GM12878 (cell line): ENCODE results near the gene PXT1. TPM values are rescaled to one million over a fixed set of nuclear protein-coding genes. Genes with fewer than 3 reads are reported as not detected.

ENCODE experiments used
- ATAC-seq: fragments of 200-7000 bp; cut with Tn5 transposase; 3 replicates; pipeline ENCODE4 v1.9.1; 2020; ENCODE audit warnings: mild to moderate bottlenecking, moderate library complexity
- BruUV-seq: library from RNA; stranded (reverse); fragments of 400-500 nt; replicated peaks from 2 replicates; lab custom pipeline; 2021; lab: Mats Ljungman, UMichigan
- CTCF ChIA-PET: fragments of 300-600 bp; sonication (Branson Sonifier 250); formaldehyde crosslinking; extraction: SDS; loops from one replicate; lab custom pipeline; 2021; ENCODE audit warnings: inconsistent platforms; lab: Yijun Ruan, JAX
- POLR2A ChIA-PET: fragments of 350-600 bp; formaldehyde crosslinking; extraction: SDS; loops from one replicate; lab custom pipeline; 2021; ENCODE audit warnings: inconsistent platforms; lab: Charles Lee
- RAD21 ChIA-PET: fragments of 300-600 bp; sonication (Branson Sonifier 250); formaldehyde crosslinking; loops from one replicate; lab custom pipeline; 2023; ENCODE audit warnings: antibody characterized with exemption; ENCODE audit not compliant: unreplicated experiment; lab: Charles Lee
- SMC1A ChIA-PET: fragments of 300-600 bp; sonication (Branson Sonifier 250); formaldehyde crosslinking; loops from one replicate; lab custom pipeline; 2023; ENCODE audit not compliant: unreplicated experiment, uncharacterized antibody; lab: Charles Lee
- DNase-seq: peaks from one replicate; pipeline ENCODE4 v3.0.0-alpha.2; 2011; ENCODE audit warnings: low read depth, low spot score
- FAIRE-seq: peaks from 3 replicates; lab custom pipeline; 2011; peaks lifted over from hg19 to GRCh38; lab: Jason Lieb, UNC
- H2AFZ ChIP-seq: 2 replicates; pipeline ENCODE4 v1.6.0; 2011; ENCODE audit warnings: low read depth, low read length, control low read depth; ENCODE audit not compliant: control insufficient read depth
- H3K27ac ChIP-seq: 2 replicates; pipeline ENCODE4 v1.5.1; 2011; ENCODE audit warnings: control low read depth; ENCODE audit not compliant: control insufficient read depth, insufficient read depth
- H3K27me3 ChIP-seq, 2 experiments: replicated peaks in 1 of 2; 2 replicates each; pipeline versions ENCODE4 v1.6.0 to v1.6.1; 2011; ENCODE audit warnings: low read length in 1 of 2; ENCODE audit not compliant: control insufficient read depth in 2 of 2, insufficient read depth in 2 of 2
- H3K36me3 ChIP-seq, 2 experiments: 2 replicates each; pipeline ENCODE4 v1.5.1; 2011; ENCODE audit warnings: low read length in 1 of 2; ENCODE audit not compliant: control insufficient read depth in 2 of 2, insufficient read depth in 2 of 2
- H3K4me1 ChIP-seq: 2 replicates; pipeline ENCODE4 v1.6.1; 2011; ENCODE audit warnings: mild to moderate bottlenecking, low read length, moderate library complexity, mixed read lengths; ENCODE audit not compliant: control insufficient read depth, insufficient read depth
- H3K4me2 ChIP-seq: 2 replicates; pipeline ENCODE4 v1.6.0; 2011; ENCODE audit warnings: control low read depth; ENCODE audit not compliant: control insufficient read depth, insufficient read depth
- H3K4me3 ChIP-seq: fragments of 200-600 bp; sonication (generic); 2 replicates; pipeline ENCODE4 v1.5.1; 2016
- H3K79me2 ChIP-seq: 2 replicates; pipeline ENCODE4 v1.6.0; 2011; ENCODE audit warnings: low read length; ENCODE audit not compliant: control insufficient read depth, insufficient read depth
- H3K9ac ChIP-seq: 2 replicates; pipeline ENCODE4 v1.8.0; 2011; ENCODE audit warnings: low read length, control low read depth, mixed read lengths; ENCODE audit not compliant: control insufficient read depth, insufficient read depth
- H3K9me3 ChIP-seq: replicated peaks from 3 replicates; pipeline ENCODE4 v1.5.1; 2011; ENCODE audit warnings: mild to moderate bottlenecking, low read length; ENCODE audit not compliant: control insufficient read depth, insufficient read depth
- H4K20me1 ChIP-seq: 2 replicates; pipeline ENCODE4 v1.6.0; 2011; ENCODE audit not compliant: control insufficient read depth, insufficient read depth
- FOS ChIP-seq: IDR thresholded peaks from 3 replicates; pipeline ENCODE4 v1.6.1; 2011; ENCODE audit warnings: borderline replicate concordance; ENCODE audit not compliant: insufficient read length; ENCODE audit errors: extremely low read depth
- IRF4 ChIP-seq: IDR thresholded peaks from 2 replicates; pipeline ENCODE4 v1.6.1; 2011; ENCODE audit warnings: low read depth, low read length
- MEF2B ChIP-seq: fragments of 450-650 bp; IDR thresholded peaks from 2 replicates; pipeline ENCODE4 v1.6.1; 2018; ENCODE audit warnings: mild to moderate bottlenecking, moderate library complexity; ENCODE audit not compliant: partially characterized antibody, poor library complexity, severe bottlenecking
- NRF1 ChIP-seq: conservative IDR thresholded peaks from 2 replicates; pipeline ENCODE4 v1.6.1; 2011; ENCODE audit warnings: mild to moderate bottlenecking, low read depth, low read length, improper control_type of control experiment
- POLR2A ChIP-seq: IDR thresholded peaks from 2 replicates; pipeline ENCODE4 v1.6.1; 2011; ENCODE audit warnings: low read depth, mild to moderate bottlenecking, low read length
- ZSCAN29 ChIP-seq: fragments of 450-650 bp; IDR thresholded peaks from 2 replicates; pipeline ENCODE4 v1.6.1; 2017; ENCODE audit warnings: mild to moderate bottlenecking, moderate library complexity
- ZZZ3 ChIP-seq: IDR thresholded peaks from 2 replicates; pipeline ENCODE4 v1.6.1; 2011; ENCODE audit warnings: low read depth; ENCODE audit not compliant: control insufficient read depth, insufficient read length
- WGBS: methylation state at CpG from one replicate; pipeline ENCODE4 v1.1.6; 2016; ENCODE audit warnings: low lambda C conversion rate; ENCODE audit not compliant: insufficient replicate concordance, insufficient coverage; ENCODE audit errors: missing lambda C conversion rate; 5-methylcytosine and 5-hydroxymethylcytosine counted together
- in situ Hi-C: fragments of 300-500 bp; cut with MboI; formaldehyde crosslinking; loops from 9 replicates; pipeline ENCODE4 v1.14.3; 2018; ENCODE audit warnings: mixed read lengths
- intact Hi-C: fragments of 100-400 bp; cut with micrococcal nuclease; formaldehyde crosslinking; loops from one replicate; pipeline ENCODE4 v1.14.2; 2022; ENCODE audit not compliant: unreplicated experiment
- polyA plus RNA-seq, 11 experiments: library from polyadenylated mRNA; depleted of rRNA in 4 of 11; unstranded in 6 of 11; stranded (reverse) in 5 of 11; fragments of >200 nt; fragmentation: Nextera tagmentation in 4 of 11; fragmentation: Illumina TruSeq in 1 of 11; extraction: Ambion mirVana in 4 of 11; extraction: Trizol in 1 of 11; gene quantifications; 1 replicate in 1 of 11; 2 replicates in 10 of 11; pipeline versions ENCODE4 v1.2.1 to v1.2.3, GENCODE V29; 2011 to 2016; ENCODE audit warnings: inconsistent platforms in 2 of 11, missing spikeins in 2 of 11, low read depth in 1 of 11
- total RNA-seq, 4 experiments: library from RNA; depleted of rRNA in 3 of 4; stranded (reverse); fragments of >200 nt in 3 of 4; fragmentation: Illumina TruSeq in 1 of 4; extraction: Trizol in 1 of 4; gene quantifications; 2 replicates each; pipeline versions ENCODE4 v1.2.1 to v1.2.3, GENCODE V29; 2013 to 2021
- TF ChIP-seq, protein P1 (sequence below): IDR thresholded peaks from 2 replicates; pipeline ENCODE4 v1.6.1; 2012; ENCODE audit warnings: low read depth, low read length, improper control_type of control experiment
- TF ChIP-seq, protein P2 (sequence below): fragments of 450-650 bp; IDR thresholded peaks from 2 replicates; pipeline ENCODE4 v1.6.1; 2017; ENCODE audit warnings: low read depth, mild to moderate bottlenecking, moderate library complexity
- TF ChIP-seq, protein P3 (sequence below): fragments of 450-650 bp; IDR thresholded peaks from 2 replicates; pipeline ENCODE4 v1.6.1; 2017; ENCODE audit warnings: mild to moderate bottlenecking
- TF ChIP-seq, protein P4 (sequence below): IDR thresholded peaks from 2 replicates; pipeline ENCODE4 v1.6.1; 2012; ENCODE audit warnings: low read length, inconsistent platforms
- TF ChIP-seq, protein P5 (sequence below): fragments of 450-650 bp; IDR thresholded peaks from 2 replicates; pipeline ENCODE4 v1.6.1; 2016; ENCODE audit warnings: mild to moderate bottlenecking
- TF ChIP-seq, protein P6 (sequence below): fragments of 450-650 bp; formaldehyde crosslinking; IDR thresholded peaks from 2 replicates; pipeline ENCODE4 v1.4.0; 2020; ENCODE audit warnings: mild to moderate bottlenecking, moderate library complexity

PXT1 gene
- total and polyA plus RNA-seq, 10 of the 15 experiments (the other 5 are each of a cell fraction or from before 2014, with no cell fraction given) = 0.27 to 2.9 (median 0.50) TPM

DNA sequence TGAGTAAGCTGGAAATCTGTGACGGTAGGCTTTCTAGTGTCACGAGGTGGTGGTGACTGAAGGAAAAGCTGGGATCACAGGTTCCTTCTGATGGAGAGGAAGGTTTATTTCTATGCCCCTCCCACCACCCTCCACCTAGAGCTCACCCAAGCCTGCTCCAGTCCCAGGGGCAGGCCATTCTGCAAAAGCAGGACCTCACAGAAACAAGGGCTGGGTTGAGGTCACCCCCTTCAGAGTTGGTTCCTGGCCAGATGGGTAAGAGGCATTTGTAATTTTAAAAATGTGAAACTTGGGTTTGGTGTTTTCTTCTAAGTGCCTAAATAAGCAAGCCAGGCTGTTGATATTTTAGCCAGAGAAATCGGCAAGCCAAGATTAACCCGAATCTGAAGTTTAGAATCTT, 46.8 kb upstream of the PXT1 start:
- intact Hi-C loops = no loop called here
- no peaks in the 10 kb centered on the region for H3K79me2 ChIP-seq
- FAIRE-seq (no peak), ATAC-seq (no peak), DNase-seq (no peak)
- no peak overlapping the region for H3K27ac ChIP-seq
- CTCF ChIA-PET = no interaction called here
- peaks cover 3 to 13% of the 10 kb centered on the region in 2 experiments; a peak in 3 of 4 replicates for H3K36me3 ChIP-seq
- 98% methylated on average over 4 of the region's 4 CpGs for WGBS
- no peaks in the 10 kb centered on the region for H4K20me1 ChIP-seq
- no TSS peak for BruUV-seq
- H3K4me1 ChIP-seq = no peaks in the 10 kb centered on the region
- RAD21 ChIA-PET = interaction anchor here (1.0 to 1.2 kb wide), 2 partner anchors 66 to 91 kb away, joined by 3 to 4 read pairs; no protein-coding TSS in a partner anchor
- no peaks in the 10 kb centered on the region for H3K27me3 ChIP-seq
- POLR2A ChIA-PET = no interaction called here
- SMC1A ChIA-PET = interaction anchor here (1.0 to 1.3 kb wide), 2 partner anchors 90 to 109 kb away, joined by 4 read pairs; no protein-coding TSS in a partner anchor
- no peaks in the 10 kb centered on the region for H3K9me3 ChIP-seq
- no peak overlapping the region for H3K4me2 ChIP-seq
- in situ Hi-C loops = no loop called here
- H3K9ac ChIP-seq = no peak overlapping the region
- no peak for TF ChIP-seq NRF1
- TF ChIP-seq, protein P1, sequence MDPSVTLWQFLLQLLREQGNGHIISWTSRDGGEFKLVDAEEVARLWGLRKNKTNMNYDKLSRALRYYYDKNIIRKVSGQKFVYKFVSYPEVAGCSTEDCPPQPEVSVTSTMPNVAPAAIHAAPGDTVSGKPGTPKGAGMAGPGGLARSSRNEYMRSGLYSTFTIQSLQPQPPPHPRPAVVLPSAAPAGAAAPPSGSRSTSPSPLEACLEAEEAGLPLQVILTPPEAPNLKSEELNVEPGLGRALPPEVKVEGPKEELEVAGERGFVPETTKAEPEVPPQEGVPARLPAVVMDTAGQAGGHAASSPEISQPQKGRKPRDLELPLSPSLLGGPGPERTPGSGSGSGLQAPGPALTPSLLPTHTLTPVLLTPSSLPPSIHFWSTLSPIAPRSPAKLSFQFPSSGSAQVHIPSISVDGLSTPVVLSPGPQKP = no peak
- TF ChIP-seq, protein P2, sequence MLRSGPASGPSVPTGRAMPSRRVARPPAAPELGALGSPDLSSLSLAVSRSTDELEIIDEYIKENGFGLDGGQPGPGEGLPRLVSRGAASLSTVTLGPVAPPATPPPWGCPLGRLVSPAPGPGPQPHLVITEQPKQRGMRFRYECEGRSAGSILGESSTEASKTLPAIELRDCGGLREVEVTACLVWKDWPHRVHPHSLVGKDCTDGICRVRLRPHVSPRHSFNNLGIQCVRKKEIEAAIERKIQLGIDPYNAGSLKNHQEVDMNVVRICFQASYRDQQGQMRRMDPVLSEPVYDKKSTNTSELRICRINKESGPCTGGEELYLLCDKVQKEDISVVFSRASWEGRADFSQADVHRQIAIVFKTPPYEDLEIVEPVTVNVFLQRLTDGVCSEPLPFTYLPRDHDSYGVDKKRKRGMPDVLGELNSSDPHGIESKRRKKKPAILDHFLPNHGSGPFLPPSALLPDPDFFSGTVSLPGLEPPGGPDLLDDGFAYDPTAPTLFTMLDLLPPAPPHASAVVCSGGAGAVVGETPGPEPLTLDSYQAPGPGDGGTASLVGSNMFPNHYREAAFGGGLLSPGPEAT = no peak
- no peak for TF ChIP-seq ZZZ3
- TF ChIP-seq FOS = no peak
- TF ChIP-seq, protein P3, sequence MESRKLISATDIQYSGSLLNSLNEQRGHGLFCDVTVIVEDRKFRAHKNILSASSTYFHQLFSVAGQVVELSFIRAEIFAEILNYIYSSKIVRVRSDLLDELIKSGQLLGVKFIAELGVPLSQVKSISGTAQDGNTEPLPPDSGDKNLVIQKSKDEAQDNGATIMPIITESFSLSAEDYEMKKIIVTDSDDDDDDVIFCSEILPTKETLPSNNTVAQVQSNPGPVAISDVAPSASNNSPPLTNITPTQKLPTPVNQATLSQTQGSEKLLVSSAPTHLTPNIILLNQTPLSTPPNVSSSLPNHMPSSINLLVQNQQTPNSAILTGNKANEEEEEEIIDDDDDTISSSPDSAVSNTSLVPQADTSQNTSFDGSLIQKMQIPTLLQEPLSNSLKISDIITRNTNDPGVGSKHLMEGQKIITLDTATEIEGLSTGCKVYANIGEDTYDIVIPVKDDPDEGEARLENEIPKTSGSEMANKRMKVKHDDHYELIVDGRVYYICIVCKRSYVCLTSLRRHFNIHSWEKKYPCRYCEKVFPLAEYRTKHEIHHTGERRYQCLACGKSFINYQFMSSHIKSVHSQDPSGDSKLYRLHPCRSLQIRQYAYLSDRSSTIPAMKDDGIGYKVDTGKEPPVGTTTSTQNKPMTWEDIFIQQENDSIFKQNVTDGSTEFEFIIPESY = no peak
- TF ChIP-seq, protein P4, sequence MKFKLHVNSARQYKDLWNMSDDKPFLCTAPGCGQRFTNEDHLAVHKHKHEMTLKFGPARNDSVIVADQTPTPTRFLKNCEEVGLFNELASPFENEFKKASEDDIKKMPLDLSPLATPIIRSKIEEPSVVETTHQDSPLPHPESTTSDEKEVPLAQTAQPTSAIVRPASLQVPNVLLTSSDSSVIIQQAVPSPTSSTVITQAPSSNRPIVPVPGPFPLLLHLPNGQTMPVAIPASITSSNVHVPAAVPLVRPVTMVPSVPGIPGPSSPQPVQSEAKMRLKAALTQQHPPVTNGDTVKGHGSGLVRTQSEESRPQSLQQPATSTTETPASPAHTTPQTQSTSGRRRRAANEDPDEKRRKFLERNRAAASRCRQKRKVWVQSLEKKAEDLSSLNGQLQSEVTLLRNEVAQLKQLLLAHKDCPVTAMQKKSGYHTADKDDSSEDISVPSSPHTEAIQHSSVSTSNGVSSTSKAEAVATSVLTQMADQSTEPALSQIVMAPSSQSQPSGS = no peak
- no peak for TF ChIP-seq POLR2A
- TF ChIP-seq, protein P5, sequence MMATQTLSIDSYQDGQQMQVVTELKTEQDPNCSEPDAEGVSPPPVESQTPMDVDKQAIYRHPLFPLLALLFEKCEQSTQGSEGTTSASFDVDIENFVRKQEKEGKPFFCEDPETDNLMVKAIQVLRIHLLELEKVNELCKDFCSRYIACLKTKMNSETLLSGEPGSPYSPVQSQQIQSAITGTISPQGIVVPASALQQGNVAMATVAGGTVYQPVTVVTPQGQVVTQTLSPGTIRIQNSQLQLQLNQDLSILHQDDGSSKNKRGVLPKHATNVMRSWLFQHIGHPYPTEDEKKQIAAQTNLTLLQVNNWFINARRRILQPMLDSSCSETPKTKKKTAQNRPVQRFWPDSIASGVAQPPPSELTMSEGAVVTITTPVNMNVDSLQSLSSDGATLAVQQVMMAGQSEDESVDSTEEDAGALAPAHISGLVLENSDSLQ = no peak
- TF ChIP-seq ZSCAN29 = no peak
- TF ChIP-seq, protein P6, sequence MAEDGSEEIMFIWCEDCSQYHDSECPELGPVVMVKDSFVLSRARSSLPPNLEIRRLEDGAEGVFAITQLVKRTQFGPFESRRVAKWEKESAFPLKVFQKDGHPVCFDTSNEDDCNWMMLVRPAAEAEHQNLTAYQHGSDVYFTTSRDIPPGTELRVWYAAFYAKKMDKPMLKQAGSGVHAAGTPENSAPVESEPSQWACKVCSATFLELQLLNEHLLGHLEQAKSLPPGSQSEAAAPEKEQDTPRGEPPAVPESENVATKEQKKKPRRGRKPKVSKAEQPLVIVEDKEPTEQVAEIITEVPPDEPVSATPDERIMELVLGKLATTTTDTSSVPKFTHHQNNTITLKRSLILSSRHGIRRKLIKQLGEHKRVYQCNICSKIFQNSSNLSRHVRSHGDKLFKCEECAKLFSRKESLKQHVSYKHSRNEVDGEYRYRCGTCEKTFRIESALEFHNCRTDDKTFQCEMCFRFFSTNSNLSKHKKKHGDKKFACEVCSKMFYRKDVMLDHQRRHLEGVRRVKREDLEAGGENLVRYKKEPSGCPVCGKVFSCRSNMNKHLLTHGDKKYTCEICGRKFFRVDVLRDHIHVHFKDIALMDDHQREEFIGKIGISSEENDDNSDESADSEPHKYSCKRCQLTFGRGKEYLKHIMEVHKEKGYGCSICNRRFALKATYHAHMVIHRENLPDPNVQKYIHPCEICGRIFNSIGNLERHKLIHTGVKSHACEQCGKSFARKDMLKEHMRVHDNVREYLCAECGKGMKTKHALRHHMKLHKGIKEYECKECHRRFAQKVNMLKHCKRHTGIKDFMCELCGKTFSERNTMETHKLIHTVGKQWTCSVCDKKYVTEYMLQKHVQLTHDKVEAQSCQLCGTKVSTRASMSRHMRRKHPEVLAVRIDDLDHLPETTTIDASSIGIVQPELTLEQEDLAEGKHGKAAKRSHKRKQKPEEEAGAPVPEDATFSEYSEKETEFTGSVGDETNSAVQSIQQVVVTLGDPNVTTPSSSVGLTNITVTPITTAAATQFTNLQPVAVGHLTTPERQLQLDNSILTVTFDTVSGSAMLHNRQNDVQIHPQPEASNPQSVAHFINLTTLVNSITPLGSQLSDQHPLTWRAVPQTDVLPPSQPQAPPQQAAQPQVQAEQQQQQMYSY (CRISPR knock-in tag) = no peak
- TF ChIP-seq MEF2B = no peak
- no peak for TF ChIP-seq IRF4
- H2AFZ ChIP-seq = no peak overlapping the region
- no peak overlapping the region for H3K4me3 ChIP-seq
